ENCODE measurements around the gene SMTN. TPM values are rescaled to one million over a fixed set of nuclear protein-coding genes. Genes with fewer than 3 reads are reported as not detected.
A peak's percentile ranks its signal among the peaks of the same experiment; 100 is the strongest.
"Not testable (repeated sequence)": the region's sequence is repeated elsewhere in the genome, so short reads cannot be mapped to it uniquely, and the experiment has no call there.

Gene SMTN
- total RNA-seq, 8 experiments from 2014 or later, result 3.2 to 16.9 (median 9.9) TPM

- ATAC-seq (replicated peaks in 6 of 8); H3K4me3 ChIP-seq; H3K27ac ChIP-seq: not testable (repeated sequence)
- H3K4me1 ChIP-seq (replicated peaks in 1 of 2), result peaks cover 0 to 12% of the 10 kb centered on the region in 2 donors
- WGBS, 10 experiments, result 33 to 100% (median 83%) methylated on average over 1 to 2 of the region's 2 CpGs; no CpG with 5 or more reads in 3 of the 10 experiments
- in situ Hi-C loops (cut with MboI; ENCODE audit: low pct_unique_long_range_greater_than_20kb in 2 of 9, low sequenced_read_pairs in 9 of 9, unreplicated experiment in 9 of 9), result loop anchor here in 2 of 9 experiments (25.0 kb wide), 1 partner anchor 116 kb away; the partner anchor contains the start of genes MORC2 (in 2 of the 2) and TUG1 (in 2 of the 2)
These were observed 2.7 kb upstream of the SMTN start for GRCh38 chr22:31078389-31078788.

- WGBS, 10 experiments, result 68 to 100% (median 77%) methylated on average over 1 to 10 of the region's 12 CpGs; no CpG with 5 or more reads in 2 of the 10 experiments
- Histone ChIP-seq H3K27ac (no peak overlapping the region), H3K4me1 (replicated peaks in 1 of 2) (peaks cover 0 to 12% of the 10 kb centered on the region in 2 donors), H3K4me3 (no peak overlapping the region)
- in situ Hi-C loops (cut with MboI; ENCODE audit: low pct_unique_long_range_greater_than_20kb in 2 of 9, low sequenced_read_pairs in 9 of 9, unreplicated experiment in 9 of 9), result loop anchor here in 2 of 9 experiments (25.0 kb wide), 1 partner anchor 117 kb away; the partner anchor contains the start of genes MORC2 (in 2 of the 2) and TUG1 (in 2 of the 2)
- ATAC-seq (replicated peaks in 6 of 8), result no peak
These were observed 1.9 kb upstream of the SMTN start for GRCh38 chr22:31079095-31079642.

- Histone ChIP-seq H3K4me1 (replicated peaks in 1 of 2) (peaks cover 0 to 14% of the 10 kb centered on the region in 2 donors), H3K27ac (peak overlapping the region in 1 of 2 donors; percentile 86), H3K4me3 (peak overlapping the region; percentile 46 to 77 (median 51))
- ATAC-seq (replicated peaks in 6 of 8), result no peak
- in situ Hi-C loops (cut with MboI; ENCODE audit: low pct_unique_long_range_greater_than_20kb in 2 of 9, low sequenced_read_pairs in 9 of 9, unreplicated experiment in 9 of 9), result loop anchor here in 4 of 9 experiments (10.0 to 25.0 kb wide), 3 partner anchors 106 to 136 kb away; partner anchors contain the start of genes MORC2 (in 2 of the 4) and TUG1 (in 2 of the 4)
- 0 to 83% (median 25%) methylated on average over 1 to 4 of the region's 5 CpGs; no CpG with 5 or more reads in 3 of the 10 experiments for WGBS, 10 experiments
These were observed 812 bp upstream of the SMTN start for GRCh38 chr22:31080164-31080847.

GRCh38 chr22:31081963-31082605 lies 966 bp downstream of the SMTN start:
- in situ Hi-C loops (cut with MboI; ENCODE audit: low pct_unique_long_range_greater_than_20kb in 2 of 9, low sequenced_read_pairs in 9 of 9, unreplicated experiment in 9 of 9), result loop anchor here in 4 of 9 experiments (10.0 to 25.0 kb wide), 3 partner anchors 107 to 137 kb away; partner anchors contain the start of genes MORC2 (in 2 of the 4) and TUG1 (in 2 of the 4)
- Histone ChIP-seq H3K4me1 (replicated peaks in 1 of 2) (peaks cover 0 to 16% of the 10 kb centered on the region in 2 donors), H3K27ac (no peak overlapping the region), H3K4me3 (peak overlapping the region in 2 of 5 donors; percentile 46 to 51)
- ATAC-seq (replicated peaks in 6 of 8), result no peak
- WGBS, 10 experiments, result 0 to 100% (median 75%) methylated on average over 1 to 3 of the region's 6 CpGs; no CpG with 5 or more reads in 5 of the 10 experiments

- WGBS, 10 experiments, result 63 to 100% (median 85%) methylated on average over 1 to 5 of the region's 11 CpGs; no CpG with 5 or more reads in 4 of the 10 experiments
- Histone ChIP-seq H3K4me3 (no peak overlapping the region), H3K4me1 (replicated peaks in 1 of 2) (peaks cover 0 to 16% of the 10 kb centered on the region in 2 donors), H3K27ac (no peak overlapping the region)
- in situ Hi-C loops (cut with MboI; ENCODE audit: low pct_unique_long_range_greater_than_20kb in 2 of 9, low sequenced_read_pairs in 9 of 9, unreplicated experiment in 9 of 9), result loop anchor here in 4 of 9 experiments (10.0 to 25.0 kb wide), 3 partner anchors 108 to 138 kb away; partner anchors contain the start of genes MORC2 (in 2 of the 4) and TUG1 (in 2 of the 4)
- ATAC-seq (replicated peaks in 6 of 8), result peak in 2 of 8 experiments; percentile 0 to 1
These were observed 1.7 kb downstream of the SMTN start for GRCh38 chr22:31082606-31083376.

- in situ Hi-C loops (cut with MboI; ENCODE audit: low pct_unique_long_range_greater_than_20kb in 2 of 9, low sequenced_read_pairs in 9 of 9, unreplicated experiment in 9 of 9), result loop anchor here in 4 of 9 experiments (10.0 to 25.0 kb wide), 3 partner anchors 109 to 139 kb away; partner anchors contain the start of genes MORC2 (in 2 of the 4) and TUG1 (in 2 of the 4)
These were observed 2.3 kb downstream of the SMTN start for GRCh38 chr22:31083377-31083768.

GRCh38 chr22:31083923-31084810 lies 3.0 kb downstream of the SMTN start:
- in situ Hi-C loops (cut with MboI; ENCODE audit: low pct_unique_long_range_greater_than_20kb in 2 of 9, low sequenced_read_pairs in 9 of 9, unreplicated experiment in 9 of 9), result loop anchor here in 4 of 9 experiments (10.0 to 25.0 kb wide), 3 partner anchors 109 to 139 kb away; partner anchors contain the start of genes MORC2 (in 2 of the 4) and TUG1 (in 2 of the 4)
- peaks cover 0 to 16% of the 10 kb centered on the region in 2 donors for H3K4me1 ChIP-seq (replicated peaks in 1 of 2)

More at GRCh38 chr22:31083377-31083768, 2.3 kb downstream of the SMTN start:
- no peak for ATAC-seq (replicated peaks in 6 of 8)
- Histone ChIP-seq H3K4me1 (replicated peaks in 1 of 2) (peaks cover 0 to 16% of the 10 kb centered on the region in 2 donors), H3K27ac (no peak overlapping the region), H3K4me3 (no peak overlapping the region)
- WGBS, 10 experiments, result 100% methylated on average over 2 of the region's 3 CpGs; no CpG with 5 or more reads in 9 of the 10 experiments

GRCh38 chr22:31084811-31085492 lies 3.8 kb downstream of the SMTN start:
- in situ Hi-C loops (cut with MboI; ENCODE audit: low pct_unique_long_range_greater_than_20kb in 2 of 9, low sequenced_read_pairs in 9 of 9, unreplicated experiment in 9 of 9), result loop anchor here in 4 of 9 experiments (10.0 to 25.0 kb wide), 3 partner anchors 110 to 140 kb away; partner anchors contain the start of genes MORC2 (in 2 of the 4) and TUG1 (in 2 of the 4)
- peak; percentile 15 to 79 (median 56) for ATAC-seq (replicated peaks in 6 of 8)
- peaks cover 0 to 16% of the 10 kb centered on the region in 2 donors for H3K4me1 ChIP-seq (replicated peaks in 1 of 2)
- 0 to 3% (median 3%) methylated on average over 5 to 8 of the region's 69 CpGs; no CpG with 5 or more reads in 7 of the 10 experiments for WGBS, 10 experiments
- H3K27ac ChIP-seq, result no peak overlapping the region
- peak overlapping the region; percentile 29 to 53 (median 48) for H3K4me3 ChIP-seq

More at GRCh38 chr22:31083923-31084810, 3.0 kb downstream of the SMTN start:
- H3K27ac ChIP-seq, result no peak overlapping the region
- ATAC-seq (replicated peaks in 6 of 8), result peak in 4 of 8 experiments; percentile 0 to 5 (median 4)
- 12 to 41% (median 25%) methylated on average over 2 to 9 of the region's 18 CpGs; no CpG with 5 or more reads in 7 of the 10 experiments for WGBS, 10 experiments
- peak overlapping the region; percentile 29 to 53 (median 48) for H3K4me3 ChIP-seq

- Histone ChIP-seq H3K4me1 (replicated peaks in 1 of 2) (peaks cover 0 to 14% of the 10 kb centered on the region in 2 donors), H3K27ac (no peak overlapping the region), H3K4me3 (peak overlapping the region; percentile 29 to 53 (median 48))
- in situ Hi-C loops (cut with MboI; ENCODE audit: low pct_unique_long_range_greater_than_20kb in 2 of 9, low sequenced_read_pairs in 9 of 9, unreplicated experiment in 9 of 9), result loop anchor here in 4 of 9 experiments (10.0 to 25.0 kb wide), 3 partner anchors 111 to 141 kb away; partner anchors contain the start of genes MORC2 (in 2 of the 4) and TUG1 (in 2 of the 4)
- no peak for ATAC-seq (replicated peaks in 6 of 8)
- no CpG with 5 or more reads among the region's 13 CpGs for WGBS, 10 experiments
These were observed 4.3 kb downstream of the SMTN start for GRCh38 chr22:31085493-31085824.

GRCh38 chr22:31085928-31086327 lies 4.8 kb downstream of the SMTN start:
- ATAC-seq (replicated peaks in 6 of 8), result no peak
- Histone ChIP-seq H3K27ac (no peak overlapping the region), H3K4me1 (replicated peaks in 1 of 2) (peaks cover 0 to 12% of the 10 kb centered on the region in 2 donors), H3K4me3 (no peak overlapping the region)
- WGBS, 10 experiments, result 80 to 94% (median 92%) methylated on average over 1 to 3 of the region's 3 CpGs; no CpG with 5 or more reads in 7 of the 10 experiments
- in situ Hi-C loops (cut with MboI; ENCODE audit: low pct_unique_long_range_greater_than_20kb in 2 of 9, low sequenced_read_pairs in 9 of 9, unreplicated experiment in 9 of 9), result loop anchor here in 4 of 9 experiments (10.0 to 25.0 kb wide), 3 partner anchors 111 to 141 kb away; partner anchors contain the start of genes MORC2 (in 2 of the 4) and TUG1 (in 2 of the 4)

Data from motor neuron (in vitro differentiated cells).